Parathyroid adenoma (tissue), 2 donors: ENCODE data around the gene RAD51D.
"Not testable (repeated sequence)": the region's sequence is repeated elsewhere in the genome, so short reads cannot be mapped to it uniquely, and the experiment has no call there.

Experiments
- H2AFZ ChIP-seq: fragments of 300-600 bp; sonication (generic); one replicate; pipeline ENCODE4 v1.7.0; 2017; ENCODE audit warnings: antibody characterized with exemption, mild to moderate bottlenecking
- H3K27ac ChIP-seq: fragments of 300-600 bp; sonication (generic); one replicate; pipeline ENCODE4 v1.7.0; 2017
- H3K27me3 ChIP-seq: fragments of 300-600 bp; sonication (generic); one replicate; pipeline ENCODE4 v1.7.0; 2017; ENCODE audit warnings: low read length; ENCODE audit not compliant: control insufficient read depth, insufficient read depth
- H3K36me3 ChIP-seq: fragments of 300-600 bp; sonication (generic); one replicate; pipeline ENCODE4 v1.7.0; 2017; ENCODE audit warnings: low read length; ENCODE audit not compliant: control insufficient read depth, insufficient read depth
- H3K4me1 ChIP-seq: fragments of 300-600 bp; sonication (generic); one replicate; pipeline ENCODE4 v1.7.0; 2017; ENCODE audit warnings: control low read depth
- H3K4me2 ChIP-seq: fragments of 300-600 bp; sonication (generic); one replicate; pipeline ENCODE4 v1.7.0; 2017; ENCODE audit warnings: low read length
- H3K4me3 ChIP-seq: fragments of 300-600 bp; sonication (generic); one replicate; pipeline ENCODE4 v1.7.0; 2017; ENCODE audit warnings: low read depth, low read length
- H3K79me2 ChIP-seq: fragments of 300-600 bp; sonication (generic); one replicate; pipeline ENCODE4 v1.7.0; 2017; ENCODE audit warnings: control low read depth
- H3K9ac ChIP-seq: fragments of 300-600 bp; sonication (generic); one replicate; pipeline ENCODE4 v1.7.0; 2017; ENCODE audit warnings: mild to moderate bottlenecking
- H3K9me3 ChIP-seq: fragments of 300-600 bp; sonication (generic); one replicate; pipeline ENCODE4 v1.7.0; 2017; ENCODE audit warnings: low read length; ENCODE audit not compliant: control insufficient read depth
- CTCF ChIP-seq: fragments of 300-600 bp; sonication (generic); IDR thresholded peaks from one replicate; pipeline ENCODE4 v1.7.0; 2017; ENCODE audit warnings: antibody characterized with exemption, mild to moderate bottlenecking
- donor health status: primary hyperparathyroidism.

RAD51D gene

GRCh38 chr17:35097776-35098175 lies 21.9 kb downstream of the RAD51D start:
- Histone ChIP-seq H3K4me1 (no peaks in the 10 kb centered on the region), H3K79me2 (no peaks in the 10 kb centered on the region), H3K4me2 (no peak overlapping the region), H3K27ac (no peak overlapping the region), H3K9ac (no peak overlapping the region), H3K4me3 (no peak overlapping the region), H3K9me3 (no peaks in the 10 kb centered on the region), H3K27me3 (no peaks in the 10 kb centered on the region), H2AFZ (no peak overlapping the region), H3K36me3 (no peaks in the 10 kb centered on the region)
- TF ChIP-seq CTCF, result no peak

- no peaks in the 10 kb centered on the region for H3K9me3 ChIP-seq
- no peak for TF ChIP-seq CTCF
- H3K79me2 ChIP-seq, result no peaks in the 10 kb centered on the region
- no peak overlapping the region for H3K27ac ChIP-seq
- no peaks in the 10 kb centered on the region for H3K4me1 ChIP-seq
- no peaks in the 10 kb centered on the region for H3K27me3 ChIP-seq
- H3K4me2 ChIP-seq, result no peak overlapping the region
- H3K9ac ChIP-seq, result no peak overlapping the region
- no peak overlapping the region for H3K4me3 ChIP-seq
- H2AFZ ChIP-seq, result no peak overlapping the region
- H3K36me3 ChIP-seq, result no peaks in the 10 kb centered on the region
Observed at GRCh38 chr17:35095741-35096140, 23.9 kb downstream of the RAD51D start.

- no peaks in the 10 kb centered on the region for H3K4me1 ChIP-seq
- H3K36me3 ChIP-seq, result no peaks in the 10 kb centered on the region
- H3K27me3 ChIP-seq, result no peaks in the 10 kb centered on the region
- TF ChIP-seq CTCF, result no peak
- H3K9me3 ChIP-seq, result no peaks in the 10 kb centered on the region
- H3K27ac ChIP-seq, result no peak overlapping the region
- H3K9ac ChIP-seq, result no peak overlapping the region
- H3K4me2 ChIP-seq, result no peak overlapping the region
- no peak overlapping the region for H3K4me3 ChIP-seq
- no peaks in the 10 kb centered on the region for H3K79me2 ChIP-seq
- H2AFZ ChIP-seq, result no peak overlapping the region
Observed at GRCh38 chr17:35094902-35095301, 24.8 kb downstream of the RAD51D start.

GRCh38 chr17:35090707-35091106 lies 29.0 kb downstream of the RAD51D start:
- H3K4me2 ChIP-seq, H3K4me3 ChIP-seq, H2AFZ ChIP-seq, H3K4me1 ChIP-seq, H3K9me3 ChIP-seq, H3K27me3 ChIP-seq, H3K27ac ChIP-seq, H3K9ac ChIP-seq, H3K79me2 ChIP-seq, H3K36me3 ChIP-seq: not testable (repeated sequence)

- no peaks in the 10 kb centered on the region for H3K27me3 ChIP-seq
- peak; percentile 8 for TF ChIP-seq CTCF
- H2AFZ ChIP-seq, result peak overlapping the region; percentile 80
- H3K27ac ChIP-seq, result peak overlapping the region; percentile 50
- no peak overlapping the region for H3K9ac ChIP-seq
- H3K79me2 ChIP-seq, result peaks cover 6% of the 10 kb centered on the region
- no peaks in the 10 kb centered on the region for H3K9me3 ChIP-seq
- peak overlapping the region; percentile 25 for H3K4me3 ChIP-seq
- H3K36me3 ChIP-seq, result no peaks in the 10 kb centered on the region
- H3K4me1 ChIP-seq, result peaks cover 7% of the 10 kb centered on the region
- peak overlapping the region; percentile 70 for H3K4me2 ChIP-seq
Observed at GRCh38 chr17:35089586-35090296, 29.9 kb downstream of the RAD51D start.
